ENCODE measurements around the gene NOX1. TPM values are rescaled to one million over a fixed set of nuclear protein-coding genes. Genes with fewer than 3 reads are reported as not detected.

The NOX1 gene
- polyA plus RNA-seq, 1 donor (not counting 4 experiments of a cell fraction or from before 2014, with no cell fraction given), result not detected

DNA sequence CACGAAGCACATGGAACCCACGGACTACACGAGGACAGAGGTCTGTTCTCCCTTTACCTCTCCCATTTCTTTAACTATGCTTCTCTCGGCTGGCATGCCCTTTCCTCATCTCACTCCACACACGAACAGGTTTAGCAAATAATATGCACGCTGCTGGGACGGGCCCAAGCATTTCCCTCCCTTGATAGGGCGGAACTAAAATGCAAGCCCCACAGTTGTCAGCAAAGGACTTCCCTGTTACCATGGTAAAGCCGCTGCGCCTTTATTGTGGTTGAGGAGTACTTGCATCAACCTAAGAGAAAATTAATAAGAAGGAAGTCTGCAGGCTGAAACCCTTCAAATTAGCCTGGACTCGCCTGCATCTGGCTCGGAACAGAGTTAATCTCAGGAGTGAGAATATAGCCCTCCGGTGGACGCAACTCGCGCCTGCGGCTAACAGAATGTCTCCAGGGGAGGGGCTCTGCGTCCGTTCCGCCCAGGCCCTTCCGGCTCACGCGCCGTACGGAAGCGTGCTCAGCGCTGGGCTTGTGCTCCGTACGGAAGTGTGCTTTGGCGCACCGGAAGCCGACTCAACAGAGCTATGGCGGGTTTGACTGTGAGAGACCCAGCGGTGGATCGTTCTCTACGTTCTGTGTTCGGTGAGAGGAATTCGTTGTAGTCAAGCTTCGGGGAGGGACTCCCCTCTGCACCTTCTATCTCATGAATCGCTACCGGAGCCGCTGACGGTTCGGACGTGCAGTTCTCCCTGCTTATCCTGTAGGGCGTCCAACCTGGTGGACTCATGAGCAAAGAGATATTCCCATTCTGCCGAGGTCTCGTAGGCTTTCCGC is 54.1 kb downstream of the NOX1 start, which contains the start of gene CSTF2:
Gene CSTF2 (plus strand): TSS at position 555 of the 830 bp plus-strand sequence. CDS start 26 bp downstream, at position 581.
- peak within 1 kb of the TSS; percentile 74 for H3K4me2 ChIP-seq (ENCODE audit: control insufficient read depth, extremely low read depth, insufficient read depth, low read depth, low read length)
- H3K9me3 ChIP-seq (ENCODE audit: control insufficient read depth, low read depth, low read length), result no peaks in the 10 kb centered on the region
- no peaks in the 10 kb centered on the region for H3K4me1 ChIP-seq (ENCODE audit: control insufficient read depth, extremely low read depth, insufficient read depth, low read length)
- peaks cover 5% of the 10 kb centered on the region for H3K79me2 ChIP-seq (ENCODE audit: control insufficient read depth, insufficient read depth, low read length)
- H3K27ac ChIP-seq (ENCODE audit: control insufficient read depth, insufficient read depth, low read length), result peak within 1 kb of the TSS; percentile 77
- peak within 1 kb of the TSS; percentile 65 to 90 (median 78) for H3K4me3 ChIP-seq (ENCODE audit: control insufficient read depth in 2 of 3, extremely low read depth in 1 of 3, insufficient read depth in 2 of 3, low read depth in 1 of 3, low read length in 3 of 3)
- peak; percentile 34 for FAIRE-seq
- dilution Hi-C loops (cut with MboI; ENCODE audit: extremely low pct_ligation_motif_present, low sequenced_read_pairs), result no loop called here
- H3K36me3 ChIP-seq (ENCODE audit: control insufficient read depth in 2 of 2, extremely low read depth in 1 of 2, insufficient read depth in 2 of 2, low read length in 2 of 2), result peaks cover 2% of the 10 kb centered on the region in 2 experiments
- peak within 1 kb of the TSS; percentile 95 for H2AFZ ChIP-seq (ENCODE audit: control insufficient read depth, low read length)
- peak within 1 kb of the TSS; percentile 80 for H3K9ac ChIP-seq (ENCODE audit: control insufficient read depth, extremely low read depth, insufficient read depth, low read length)
- no peaks in the 10 kb centered on the region for H3K27me3 ChIP-seq (ENCODE audit: control insufficient read depth, extremely low read depth, insufficient read depth, low read length)
- DNase-seq (ENCODE audit: low read depth, low spot score), result peak; percentile 13
- H3K9me1 ChIP-seq (ENCODE audit: control insufficient read depth, extremely low read depth, insufficient read depth, low read length), result no peaks in the 10 kb centered on the region
- H4K20me1 ChIP-seq (ENCODE audit: control insufficient read depth, extremely low read depth, insufficient read depth, low read length), result no peaks in the 10 kb centered on the region
- no peak for TF ChIP-seq EZH2 (IDR thresholded peaks at IDR 0.05; ENCODE audit: low read length)
- TF ChIP-seq, protein P1, sequence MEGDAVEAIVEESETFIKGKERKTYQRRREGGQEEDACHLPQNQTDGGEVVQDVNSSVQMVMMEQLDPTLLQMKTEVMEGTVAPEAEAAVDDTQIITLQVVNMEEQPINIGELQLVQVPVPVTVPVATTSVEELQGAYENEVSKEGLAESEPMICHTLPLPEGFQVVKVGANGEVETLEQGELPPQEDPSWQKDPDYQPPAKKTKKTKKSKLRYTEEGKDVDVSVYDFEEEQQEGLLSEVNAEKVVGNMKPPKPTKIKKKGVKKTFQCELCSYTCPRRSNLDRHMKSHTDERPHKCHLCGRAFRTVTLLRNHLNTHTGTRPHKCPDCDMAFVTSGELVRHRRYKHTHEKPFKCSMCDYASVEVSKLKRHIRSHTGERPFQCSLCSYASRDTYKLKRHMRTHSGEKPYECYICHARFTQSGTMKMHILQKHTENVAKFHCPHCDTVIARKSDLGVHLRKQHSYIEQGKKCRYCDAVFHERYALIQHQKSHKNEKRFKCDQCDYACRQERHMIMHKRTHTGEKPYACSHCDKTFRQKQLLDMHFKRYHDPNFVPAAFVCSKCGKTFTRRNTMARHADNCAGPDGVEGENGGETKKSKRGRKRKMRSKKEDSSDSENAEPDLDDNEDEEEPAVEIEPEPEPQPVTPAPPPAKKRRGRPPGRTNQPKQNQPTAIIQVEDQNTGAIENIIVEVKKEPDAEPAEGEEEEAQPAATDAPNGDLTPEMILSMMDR (optimal IDR thresholded peaks at IDR 0.05 in 1 of 3, IDR thresholded peaks at IDR 0.05 in 1 of 3, conservative IDR thresholded peaks at IDR 0.05 in 1 of 3; ENCODE audit: extremely low read depth in 1 of 3, insufficient read depth in 2 of 3, low read length in 3 of 3), result peak in 1 of 3 experiments; percentile 1

DNA sequence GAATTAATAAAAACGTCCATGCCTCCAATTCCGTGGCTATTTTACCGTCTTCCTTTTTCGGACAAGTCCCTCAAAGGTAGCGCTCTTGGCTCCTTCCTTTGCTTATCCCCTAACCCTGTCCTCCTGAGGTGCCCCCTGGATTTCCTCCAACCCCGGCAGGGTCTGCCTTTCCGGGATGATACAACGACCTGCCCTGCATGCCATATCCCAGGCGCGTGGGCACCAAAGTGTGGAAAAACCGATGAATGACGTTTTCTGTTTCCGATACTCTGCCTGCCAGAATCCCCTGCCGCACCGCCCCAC is 54.7 kb downstream of the NOX1 start:
- dilution Hi-C loops (cut with MboI; ENCODE audit: extremely low pct_ligation_motif_present, low sequenced_read_pairs), result no loop called here
- H3K79me2 ChIP-seq (ENCODE audit: control insufficient read depth, insufficient read depth, low read length), result peaks cover 5% of the 10 kb centered on the region
- H3K9me1 ChIP-seq (ENCODE audit: control insufficient read depth, extremely low read depth, insufficient read depth, low read length), result no peaks in the 10 kb centered on the region
- DNase-seq (ENCODE audit: low read depth, low spot score) (no peak), FAIRE-seq (no peak)
- H3K9ac ChIP-seq (ENCODE audit: control insufficient read depth, extremely low read depth, insufficient read depth, low read length), result peak overlapping the region; percentile 80
- H3K27ac ChIP-seq (ENCODE audit: control insufficient read depth, insufficient read depth, low read length), result peak overlapping the region; percentile 77
- no peaks in the 10 kb centered on the region for H3K27me3 ChIP-seq (ENCODE audit: control insufficient read depth, extremely low read depth, insufficient read depth, low read length)
- peak overlapping the region; percentile 95 for H2AFZ ChIP-seq (ENCODE audit: control insufficient read depth, low read length)
- H3K36me3 ChIP-seq (ENCODE audit: control insufficient read depth in 2 of 2, extremely low read depth in 1 of 2, insufficient read depth in 2 of 2, low read length in 2 of 2), result peaks cover 0 to 2% of the 10 kb centered on the region in 2 experiments
- no peaks in the 10 kb centered on the region for H4K20me1 ChIP-seq (ENCODE audit: control insufficient read depth, extremely low read depth, insufficient read depth, low read length)
- H3K4me2 ChIP-seq (ENCODE audit: control insufficient read depth, extremely low read depth, insufficient read depth, low read depth, low read length), result peak overlapping the region; percentile 74
- H3K4me3 ChIP-seq (ENCODE audit: control insufficient read depth in 2 of 3, extremely low read depth in 1 of 3, insufficient read depth in 2 of 3, low read depth in 1 of 3, low read length in 3 of 3), result peak overlapping the region; percentile 65 to 90 (median 78)
- TF ChIP-seq, protein P1 (optimal IDR thresholded peaks at IDR 0.05 in 1 of 3, IDR thresholded peaks at IDR 0.05 in 1 of 3, conservative IDR thresholded peaks at IDR 0.05 in 1 of 3; ENCODE audit: extremely low read depth in 1 of 3, insufficient read depth in 2 of 3, low read length in 3 of 3), result no peak
- no peak for TF ChIP-seq EZH2 (IDR thresholded peaks at IDR 0.05; ENCODE audit: low read length)
- H3K4me1 ChIP-seq (ENCODE audit: control insufficient read depth, extremely low read depth, insufficient read depth, low read length), result no peaks in the 10 kb centered on the region
- H3K9me3 ChIP-seq (ENCODE audit: control insufficient read depth, low read depth, low read length), result no peaks in the 10 kb centered on the region
